ENCODE results near the gene MAPT.

MAPT gene

GRCh38 chr17:46028981-46029565 is 134.7 kb downstream of the MAPT start:
- DNase-seq (ENCODE audit: low spot score), result peak; percentile 46

- DNase-seq (ENCODE audit: low spot score), result no peak
These were observed 135.3 kb downstream of the MAPT start for GRCh38 chr17:46029627-46030026.

GRCh38 chr17:46030752-46031151 is 136.4 kb downstream of the MAPT start:
- DNase-seq (ENCODE audit: low spot score), result no peak

- DNase-seq (ENCODE audit: low spot score), result no peak
These were observed 137.1 kb downstream of the MAPT start for GRCh38 chr17:46031440-46031839.

- no peak for DNase-seq (ENCODE audit: low spot score)
These were observed 137.6 kb downstream of the MAPT start for GRCh38 chr17:46031920-46032319.

- DNase-seq (ENCODE audit: low spot score), result no peak
These were observed 138.6 kb downstream of the MAPT start for GRCh38 chr17:46032909-46033308.

- DNase-seq (ENCODE audit: low spot score), result no peak
These were observed 139.0 kb downstream of the MAPT start for GRCh38 chr17:46033392-46033791.

- no peak for DNase-seq (ENCODE audit: low spot score)
These were observed 140.9 kb downstream of the MAPT start for GRCh38 chr17:46035112-46035818.

- DNase-seq (ENCODE audit: low spot score), result no peak
These were observed 142.1 kb downstream of the MAPT start for GRCh38 chr17:46036491-46036890.

- DNase-seq (ENCODE audit: low spot score), result no peak
These were observed 143.4 kb downstream of the MAPT start for GRCh38 chr17:46037722-46038255.

GRCh38 chr17:46038414-46038813 is 144.1 kb downstream of the MAPT start:
- no peak for DNase-seq (ENCODE audit: low spot score)

- no peak for DNase-seq (ENCODE audit: low spot score)
These were observed 144.6 kb downstream of the MAPT start for GRCh38 chr17:46038937-46039336.

- DNase-seq (ENCODE audit: low spot score), result no peak
These were observed 145.3 kb downstream of the MAPT start for GRCh38 chr17:46039592-46040186.

GRCh38 chr17:46042246-46042645 is 147.9 kb downstream of the MAPT start:
- no peak for DNase-seq (ENCODE audit: low spot score)

GRCh38 chr17:46042925-46043324 is 148.6 kb downstream of the MAPT start:
- no peak for DNase-seq (ENCODE audit: low spot score)

- DNase-seq (ENCODE audit: low spot score), result no peak
These were observed 149.3 kb downstream of the MAPT start for GRCh38 chr17:46043606-46044005.

GRCh38 chr17:46044286-46044928 is 150.1 kb downstream of the MAPT start:
- peak; percentile 45 for DNase-seq (ENCODE audit: low spot score)

- no peak for DNase-seq (ENCODE audit: low spot score)
These were observed 150.6 kb downstream of the MAPT start for GRCh38 chr17:46044989-46045388.

GRCh38 chr17:46045639-46046038 is 151.3 kb downstream of the MAPT start:
- no peak for DNase-seq (ENCODE audit: low spot score)

GRCh38 chr17:46046957-46047356 is 152.6 kb downstream of the MAPT start:
- no peak for DNase-seq (ENCODE audit: low spot score)

GRCh38 chr17:46047398-46047797 is 153.0 kb downstream of the MAPT start:
- DNase-seq (ENCODE audit: low spot score), result no peak

- DNase-seq (ENCODE audit: low spot score), result no peak
These were observed 153.5 kb downstream of the MAPT start for GRCh38 chr17:46047856-46048255.

GRCh38 chr17:46049656-46050055 is 155.3 kb downstream of the MAPT start:
- no peak for DNase-seq (ENCODE audit: low spot score)
